GM06990 (cell line): Measurements from ENCODE around the gene PRKN.
A peak's percentile ranks its signal among the peaks of the same experiment; 100 is the strongest.

Source experiments
- DNase-seq: peaks from one replicate; pipeline ENCODE4 v3.0.0-alpha.2; 2011; ENCODE audit not compliant: insufficient read length; ENCODE audit errors: extremely low read depth
- H3K27me3 ChIP-seq: replicated peaks from 2 replicates; pipeline ENCODE4 v1.6.0; 2011; ENCODE audit warnings: low read length; ENCODE audit not compliant: control insufficient read depth, insufficient read depth
- H3K36me3 ChIP-seq: 2 replicates; pipeline ENCODE4 v1.5.1; 2011; ENCODE audit warnings: low read length; ENCODE audit not compliant: control insufficient read depth, insufficient read depth
- H3K4me3 ChIP-seq: replicated peaks from 2 replicates; pipeline ENCODE4 v1.5.1; 2011; ENCODE audit warnings: low read depth, mild to moderate bottlenecking, control low read depth, low read length
- TF ChIP-seq, protein P1 (sequence below): IDR thresholded peaks from 2 replicates; pipeline ENCODE4 v1.5.1; 2011; ENCODE audit warnings: low read length, control low read depth, mild to moderate bottlenecking, inconsistent platforms; ENCODE audit not compliant: insufficient read depth, poor library complexity, severe bottlenecking

Gene PRKN

DNA sequence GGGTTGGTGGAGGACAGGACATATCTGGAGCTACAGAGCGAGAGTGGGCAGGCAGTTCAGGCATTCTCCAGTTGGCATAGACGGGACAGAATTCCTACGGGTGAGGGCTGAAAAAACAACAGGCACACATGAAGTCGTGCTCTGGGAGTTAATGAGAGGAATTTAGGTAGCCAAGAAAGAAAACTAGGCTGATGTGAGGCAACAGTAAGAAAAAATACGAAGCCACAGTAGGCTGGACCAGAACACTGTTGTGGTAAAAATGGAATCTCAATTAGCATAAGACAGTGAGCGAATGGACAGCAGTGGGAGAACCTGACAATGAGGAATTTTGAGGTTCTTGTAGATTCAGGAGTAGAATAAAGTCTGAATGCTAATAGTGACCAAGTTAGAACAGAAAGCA, 965.6 kb downstream of the PRKN start:
- TF ChIP-seq, protein P1, sequence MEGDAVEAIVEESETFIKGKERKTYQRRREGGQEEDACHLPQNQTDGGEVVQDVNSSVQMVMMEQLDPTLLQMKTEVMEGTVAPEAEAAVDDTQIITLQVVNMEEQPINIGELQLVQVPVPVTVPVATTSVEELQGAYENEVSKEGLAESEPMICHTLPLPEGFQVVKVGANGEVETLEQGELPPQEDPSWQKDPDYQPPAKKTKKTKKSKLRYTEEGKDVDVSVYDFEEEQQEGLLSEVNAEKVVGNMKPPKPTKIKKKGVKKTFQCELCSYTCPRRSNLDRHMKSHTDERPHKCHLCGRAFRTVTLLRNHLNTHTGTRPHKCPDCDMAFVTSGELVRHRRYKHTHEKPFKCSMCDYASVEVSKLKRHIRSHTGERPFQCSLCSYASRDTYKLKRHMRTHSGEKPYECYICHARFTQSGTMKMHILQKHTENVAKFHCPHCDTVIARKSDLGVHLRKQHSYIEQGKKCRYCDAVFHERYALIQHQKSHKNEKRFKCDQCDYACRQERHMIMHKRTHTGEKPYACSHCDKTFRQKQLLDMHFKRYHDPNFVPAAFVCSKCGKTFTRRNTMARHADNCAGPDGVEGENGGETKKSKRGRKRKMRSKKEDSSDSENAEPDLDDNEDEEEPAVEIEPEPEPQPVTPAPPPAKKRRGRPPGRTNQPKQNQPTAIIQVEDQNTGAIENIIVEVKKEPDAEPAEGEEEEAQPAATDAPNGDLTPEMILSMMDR, result no peak
- DNase-seq, result no peak
- no peak overlapping the region for H3K4me3 ChIP-seq
- no peaks in the 10 kb centered on the region for H3K36me3 ChIP-seq
- H3K27me3 ChIP-seq, result no peaks in the 10 kb centered on the region

DNA sequence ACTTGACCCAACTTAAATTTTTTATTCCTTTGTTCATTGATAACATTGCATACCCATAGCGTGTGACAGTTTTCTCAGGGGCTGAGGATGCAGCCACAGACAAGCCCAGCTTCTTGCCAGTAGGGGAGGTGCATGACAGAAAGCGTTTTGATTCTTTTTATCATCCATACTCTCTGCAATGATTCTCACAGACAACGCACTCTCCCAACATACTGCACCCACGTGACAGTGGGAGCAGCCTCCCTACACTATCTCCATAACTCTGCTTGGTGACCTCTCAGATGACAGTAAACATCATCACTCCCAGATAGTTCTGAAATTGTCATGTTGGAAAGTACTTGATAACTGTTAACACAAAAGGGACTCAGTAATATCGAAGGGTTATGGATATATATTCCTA, 972.5 kb downstream of the PRKN start:
- TF ChIP-seq, protein P1, result no peak
- no peak for DNase-seq

DNA sequence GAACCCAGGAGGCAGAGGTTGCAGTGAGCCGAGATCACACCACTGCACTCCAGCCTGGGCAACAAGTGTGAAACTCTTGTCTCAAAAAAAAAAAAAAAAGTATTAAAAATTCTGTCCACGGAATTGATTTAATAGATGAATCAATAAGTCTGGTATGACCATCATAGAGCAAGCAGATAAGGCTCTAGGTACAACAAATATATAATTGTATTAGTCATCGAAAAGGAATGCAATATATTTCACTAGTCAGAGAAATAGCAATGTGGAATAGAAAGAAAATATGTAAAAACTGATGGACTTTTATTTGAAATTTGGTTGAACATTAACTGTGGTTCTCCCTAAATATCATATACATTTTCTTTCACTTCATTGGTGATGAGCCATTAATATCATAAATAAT, 976.9 kb downstream of the PRKN start:
- DNase-seq, result no peak
- Histone ChIP-seq H3K27me3 (no peaks in the 10 kb centered on the region), H3K36me3 (no peaks in the 10 kb centered on the region), H3K4me3 (no peak overlapping the region)
- TF ChIP-seq, protein P1, result no peak

More for the DNA sequence above, 972.5 kb downstream of the PRKN start:
- Histone ChIP-seq H3K4me3 (no peak overlapping the region), H3K36me3 (no peaks in the 10 kb centered on the region), H3K27me3 (no peaks in the 10 kb centered on the region)

DNA sequence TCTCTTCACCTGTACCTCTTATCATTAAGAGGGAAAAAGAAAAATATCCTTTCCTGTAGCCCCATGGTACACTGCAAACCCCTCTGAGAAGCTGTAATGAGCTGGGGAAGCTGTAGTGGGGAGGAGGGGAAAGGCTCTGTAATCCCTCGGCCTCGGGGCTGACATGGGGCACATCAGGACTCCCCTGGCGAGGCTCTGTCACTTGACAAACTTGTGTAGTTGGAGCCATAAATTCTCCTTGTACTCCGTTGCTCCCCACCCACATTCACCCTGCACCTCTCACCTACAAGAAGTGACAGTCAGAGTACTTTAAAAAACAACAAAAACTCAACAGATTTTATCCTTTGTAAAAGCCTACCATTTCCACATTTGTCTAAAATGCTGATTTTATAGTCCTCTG, 978.0 kb downstream of the PRKN start:
- H3K27me3 ChIP-seq, result no peaks in the 10 kb centered on the region
- TF ChIP-seq, protein P1, result no peak
- H3K36me3 ChIP-seq, result no peaks in the 10 kb centered on the region
- no peak overlapping the region for H3K4me3 ChIP-seq
- no peak for DNase-seq

DNA sequence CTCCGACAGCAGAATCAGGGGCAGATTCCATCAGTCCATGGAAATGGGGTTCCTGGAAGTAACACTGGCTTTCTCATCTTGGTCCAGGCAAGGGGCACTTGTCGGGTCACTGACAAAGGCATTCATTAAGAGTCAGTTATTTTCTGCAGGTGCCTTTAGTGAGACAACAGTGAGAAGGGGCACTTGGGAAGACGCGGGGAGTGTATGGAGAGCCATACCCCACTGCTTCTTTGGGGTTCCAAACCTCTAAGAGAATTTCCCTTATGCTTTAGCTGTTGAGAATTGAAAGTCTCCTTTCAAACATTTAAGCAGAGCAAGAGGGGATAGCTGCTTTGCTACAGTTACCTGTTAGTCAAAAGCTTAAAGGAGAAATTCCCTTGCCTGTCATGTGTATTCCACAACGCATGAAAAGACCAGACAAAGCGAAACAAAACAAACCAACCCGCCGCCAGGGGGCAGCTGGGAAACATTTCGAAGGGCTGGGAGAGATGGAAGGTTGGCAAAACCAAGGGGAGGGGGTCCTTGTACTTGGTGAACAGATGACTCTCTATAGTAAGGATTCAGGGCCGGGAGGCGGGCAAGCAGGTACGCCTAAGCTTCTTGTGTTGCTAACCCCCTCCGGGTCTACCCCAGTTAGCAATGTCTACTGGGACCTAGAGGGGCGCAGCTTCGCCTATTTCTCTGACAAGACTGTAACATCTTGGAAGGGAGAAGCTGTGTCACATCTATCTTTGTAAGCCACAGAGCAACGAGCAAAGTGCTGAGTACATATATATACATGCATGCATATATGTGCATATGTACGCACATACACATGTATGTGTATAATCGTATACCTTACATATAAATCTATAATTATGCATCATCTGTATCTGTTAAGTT, 978.8 kb downstream of the PRKN start:
- Histone ChIP-seq H3K4me3 (no peak overlapping the region), H3K36me3 (no peaks in the 10 kb centered on the region), H3K27me3 (no peaks in the 10 kb centered on the region)
- TF ChIP-seq, protein P1, result peak; percentile 40
- no peak for DNase-seq

DNA sequence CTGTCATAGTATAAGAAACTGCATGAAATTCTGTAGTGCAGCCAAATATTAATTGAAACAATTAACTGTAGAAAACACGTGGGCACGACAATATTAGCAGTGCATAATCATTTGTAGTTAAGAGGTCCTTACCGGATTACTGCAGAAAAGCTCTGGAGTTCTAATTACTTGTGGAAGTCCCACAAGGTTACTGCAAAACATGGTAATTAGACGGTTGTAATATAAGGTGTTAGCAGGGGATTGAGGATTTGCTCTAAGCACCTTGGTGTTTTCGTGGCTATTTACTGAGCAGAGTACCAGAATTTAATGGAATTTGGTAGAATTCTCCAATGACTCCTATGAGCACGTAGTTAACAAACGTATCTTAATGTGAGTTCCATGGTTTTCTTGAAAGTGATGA, 980.1 kb downstream of the PRKN start:
- DNase-seq, result no peak
- Histone ChIP-seq H3K4me3 (no peak overlapping the region), H3K36me3 (no peaks in the 10 kb centered on the region), H3K27me3 (no peaks in the 10 kb centered on the region)
- TF ChIP-seq, protein P1, result no peak
